Measurements from ENCODE around the gene PXDN.

Gene PXDN

GRCh38 chr2:1661891-1662605 is 82.3 kb downstream of the PXDN start:
- no peak for DNase-seq

DNA sequence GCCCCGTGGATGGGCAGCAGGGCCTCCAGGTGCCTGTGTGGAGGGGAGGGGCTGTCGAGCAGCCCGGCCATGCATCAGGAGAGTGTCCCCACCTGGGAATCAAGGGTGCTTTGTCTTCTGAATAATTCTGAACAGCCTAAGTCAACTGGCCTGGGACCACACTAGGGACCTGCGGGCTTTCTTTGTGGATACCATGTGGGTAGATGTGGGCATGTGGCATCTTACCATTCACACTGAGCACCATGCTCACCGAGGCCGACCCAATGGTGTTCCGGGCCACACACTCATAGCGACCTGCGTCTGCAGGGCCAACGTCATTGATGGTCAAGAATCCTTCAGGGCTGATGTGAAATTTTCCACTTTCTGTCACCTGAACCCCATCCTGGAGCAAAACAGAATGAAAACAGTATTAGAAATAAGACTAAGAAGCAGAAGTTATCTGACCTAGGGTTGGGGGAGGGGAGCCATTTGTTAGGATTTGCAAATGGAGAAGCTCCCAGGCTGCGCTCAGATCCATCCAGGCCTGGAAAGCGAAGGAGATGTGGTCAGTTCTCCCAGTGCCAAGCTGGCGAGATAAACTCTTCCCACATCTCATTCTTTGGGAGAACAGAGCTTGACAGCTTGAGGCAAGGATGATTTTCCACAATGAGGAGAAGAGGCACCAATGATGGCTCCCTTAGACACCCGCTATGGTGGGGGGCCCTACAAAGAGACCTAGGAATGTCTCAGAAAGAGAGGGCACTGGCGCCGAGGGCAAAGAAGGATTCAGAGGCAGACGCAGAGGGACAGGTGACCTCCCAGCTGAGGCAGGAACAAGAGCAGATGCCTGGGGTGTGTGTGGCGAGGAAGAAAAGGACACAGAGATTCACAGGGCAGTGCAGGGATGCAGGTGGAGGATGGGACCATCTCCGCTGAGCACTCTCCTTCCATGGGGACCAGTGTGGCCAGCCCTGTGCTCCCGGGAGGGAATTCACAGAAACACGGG is 83.4 kb downstream of the PXDN start:
- DNase-seq = no peak

- no peak for DNase-seq
These were observed 84.3 kb downstream of the PXDN start for GRCh38 chr2:1659951-1660565.

- no peak for DNase-seq
These were observed 85.7 kb downstream of the PXDN start for GRCh38 chr2:1658394-1659151.

- DNase-seq = no peak
These were observed 87.1 kb downstream of the PXDN start for GRCh38 chr2:1656961-1657841.

DNA sequence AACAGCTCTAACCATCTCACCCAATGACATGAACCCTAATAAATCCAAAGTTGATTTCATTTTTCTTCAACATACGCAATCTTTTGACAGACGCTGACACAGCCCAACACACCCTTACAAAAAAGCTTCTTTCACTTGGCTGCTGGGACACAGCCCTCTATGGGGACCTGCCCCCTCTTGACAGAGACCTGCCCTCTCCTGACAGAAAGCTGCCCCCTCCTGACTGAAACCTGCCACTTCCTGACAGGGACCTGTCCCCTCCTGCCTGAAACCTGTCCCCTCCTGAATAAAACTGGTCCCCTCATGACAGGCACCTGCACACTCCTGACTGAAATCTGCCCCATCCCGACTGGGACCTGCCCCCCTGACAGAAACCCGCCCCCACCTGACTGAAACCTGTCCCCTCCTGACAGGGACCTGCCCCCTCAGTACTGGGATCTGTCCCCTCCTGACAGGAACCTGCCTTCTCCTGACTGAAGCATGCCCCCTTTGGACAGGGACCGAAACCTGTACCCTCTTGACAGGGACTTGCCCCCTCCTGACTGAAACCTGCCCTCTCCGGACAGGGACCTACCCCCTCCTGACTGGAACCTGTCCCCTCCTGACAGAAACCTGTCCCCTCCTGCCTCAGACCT is 87.9 kb downstream of the PXDN start:
- DNase-seq = no peak

DNA sequence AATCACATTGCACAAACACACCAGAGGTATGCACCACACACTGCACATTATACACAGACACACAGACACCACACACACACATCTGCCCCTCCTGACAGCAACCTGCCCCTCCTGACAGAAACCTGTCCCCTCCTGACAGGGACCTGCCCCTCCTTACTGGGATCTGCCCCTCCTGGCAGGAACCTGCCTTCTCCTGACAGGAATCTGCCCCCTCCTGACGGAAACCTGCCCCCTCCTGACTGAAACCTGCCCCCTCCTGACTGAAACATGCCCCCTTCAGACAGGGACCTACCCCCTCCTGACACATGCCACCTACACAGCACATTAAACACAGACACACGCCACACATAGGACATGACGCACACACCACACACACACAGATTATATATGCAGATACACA is 88.9 kb downstream of the PXDN start:
- DNase-seq = no peak

DNA sequence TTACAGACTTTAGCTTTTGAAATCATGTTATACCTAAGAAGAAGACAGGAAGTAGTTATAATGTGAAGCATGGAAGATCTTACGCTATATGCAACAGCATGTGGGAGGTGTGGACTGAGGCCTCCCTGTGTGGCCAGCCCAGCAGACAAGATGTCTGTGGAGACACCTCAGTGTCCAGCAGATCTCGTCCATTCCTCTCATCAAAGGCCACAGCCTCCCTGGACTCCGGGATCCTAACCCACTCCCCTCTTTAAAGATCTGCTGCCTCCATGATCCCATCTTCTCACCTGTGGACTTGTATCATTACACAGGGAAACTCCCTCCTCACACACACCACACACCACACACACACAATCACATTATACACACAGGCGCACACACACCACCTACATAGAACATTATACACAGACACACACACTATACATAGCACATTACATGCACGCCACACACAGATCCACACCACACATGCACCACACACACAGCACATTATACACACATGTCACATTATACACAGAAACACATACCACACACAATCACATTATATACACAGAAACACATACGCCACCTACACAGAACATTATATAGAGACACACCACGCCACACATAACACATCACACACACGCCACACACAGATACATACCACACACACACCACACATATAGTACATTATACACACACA is 89.5 kb downstream of the PXDN start:
- DNase-seq = no peak

DNA sequence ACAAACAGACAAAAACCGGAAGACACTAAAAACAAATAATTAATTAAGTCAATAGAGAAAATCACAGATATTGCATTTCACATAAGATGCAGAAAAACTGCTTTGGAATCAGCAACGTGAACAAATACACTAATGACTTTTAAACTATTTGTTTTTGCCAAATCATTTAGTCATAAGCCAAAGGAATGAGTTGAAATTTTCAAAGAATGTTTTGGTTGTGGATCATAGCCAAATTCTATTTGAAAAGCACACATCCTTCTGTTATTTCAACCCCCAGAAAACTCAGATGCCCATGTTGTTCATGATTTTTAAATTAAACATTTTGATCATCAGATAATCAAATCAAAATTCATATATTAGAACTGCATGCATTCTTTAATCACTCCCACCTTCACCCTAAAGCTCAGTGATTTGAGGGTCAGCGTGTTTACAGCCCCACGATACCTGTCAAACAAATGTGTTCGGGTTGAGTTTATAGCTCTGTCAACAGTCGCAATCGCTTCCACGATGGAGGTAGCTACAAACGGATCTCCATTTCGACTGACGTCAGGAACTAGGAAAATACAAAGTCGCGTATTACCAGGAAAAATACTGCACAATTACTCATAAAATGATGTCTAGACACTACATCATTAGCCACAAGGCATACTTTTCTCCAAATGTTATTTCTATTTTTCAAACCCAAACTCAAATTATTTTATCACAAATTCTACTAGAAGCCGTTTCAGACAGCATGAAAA is 90.2 kb downstream of the PXDN start:
- DNase-seq = no peak

DNA sequence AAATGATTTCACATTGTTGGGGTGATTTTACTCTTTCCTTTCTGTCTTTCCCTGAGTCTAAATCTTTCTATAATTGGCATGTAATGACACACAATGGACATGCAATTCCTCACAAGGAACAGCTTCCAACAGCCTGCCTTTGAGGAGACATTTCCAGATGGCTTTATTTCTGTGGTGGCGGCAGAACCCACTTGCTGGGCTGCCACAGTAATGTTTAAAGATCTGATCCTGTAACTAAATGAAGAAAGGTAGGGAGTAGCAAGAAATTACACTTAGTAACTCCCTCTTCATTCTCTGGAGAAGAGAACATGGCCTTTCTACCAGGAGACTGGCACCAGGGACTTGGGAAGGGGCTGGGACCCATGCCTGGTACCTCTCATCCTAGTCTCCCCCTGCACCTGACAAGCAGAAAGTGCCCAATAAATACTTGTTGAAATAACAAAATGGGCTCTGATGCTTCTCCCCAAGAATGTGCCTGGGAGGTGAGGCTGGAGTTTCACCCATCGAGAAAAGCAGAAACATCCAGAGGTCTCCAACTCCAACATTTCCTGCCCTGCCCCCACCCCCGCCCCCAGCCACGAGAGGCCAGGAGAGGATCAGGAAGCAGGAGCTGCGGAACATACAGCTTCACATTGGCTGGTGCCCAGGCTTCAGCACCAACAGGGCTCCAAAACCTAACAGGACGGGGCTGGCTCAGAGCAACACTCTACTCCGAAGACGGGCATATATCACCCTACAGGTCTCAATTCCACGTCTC is 92.1 kb downstream of the PXDN start:
- DNase-seq = no peak

- DNase-seq = no peak
These were observed 92.9 kb downstream of the PXDN start for GRCh38 chr2:1651121-1652033.

- no peak for DNase-seq
These were observed 94.0 kb downstream of the PXDN start for GRCh38 chr2:1650085-1650872.

DNA sequence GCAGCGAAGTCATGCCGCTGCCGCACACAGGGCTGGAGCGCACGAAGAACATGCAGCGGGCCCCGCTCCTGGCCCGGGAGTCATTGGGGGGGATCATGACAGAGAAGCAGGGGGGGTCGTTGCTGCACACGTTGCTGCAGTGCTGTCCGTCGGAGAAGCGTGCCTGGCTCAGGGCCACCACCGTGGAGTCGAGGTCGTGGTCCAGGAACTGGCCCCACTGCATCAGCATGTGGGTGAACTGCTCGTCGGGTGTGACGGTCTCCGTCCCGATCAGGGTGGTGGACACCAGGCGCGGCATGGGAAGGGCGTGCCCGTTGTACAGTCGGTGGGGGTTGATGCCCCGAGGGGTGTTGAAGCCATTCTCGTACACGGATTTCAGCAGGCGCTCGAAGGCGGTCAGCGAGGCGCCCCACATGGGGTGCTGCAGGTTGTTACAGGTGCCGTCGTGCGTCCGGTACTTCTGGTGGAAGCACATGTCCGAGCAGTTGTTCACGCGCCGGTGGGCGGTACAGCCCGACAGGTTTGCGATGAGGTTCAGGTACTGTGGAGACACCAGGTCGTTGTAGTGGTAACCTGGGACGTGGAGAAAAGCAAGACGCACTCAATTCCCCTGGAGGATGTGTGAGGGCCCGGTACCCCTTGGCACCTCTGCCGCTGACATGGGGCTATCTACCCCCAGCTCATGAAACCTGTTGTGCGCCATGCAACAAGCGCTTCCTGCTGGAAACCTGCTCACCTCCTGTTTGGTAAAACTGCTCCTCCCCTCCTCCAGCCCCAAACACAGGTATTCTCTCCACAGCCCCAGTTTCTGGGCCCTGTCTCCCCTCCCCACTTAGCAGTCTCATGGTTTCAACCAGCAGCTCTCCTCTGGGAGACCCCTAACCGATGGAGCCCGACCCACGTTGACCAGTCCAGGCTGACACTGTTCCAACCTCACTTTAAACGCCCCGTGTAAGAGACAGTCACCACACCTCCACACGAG is 94.9 kb downstream of the PXDN start:
- DNase-seq = no peak

DNA sequence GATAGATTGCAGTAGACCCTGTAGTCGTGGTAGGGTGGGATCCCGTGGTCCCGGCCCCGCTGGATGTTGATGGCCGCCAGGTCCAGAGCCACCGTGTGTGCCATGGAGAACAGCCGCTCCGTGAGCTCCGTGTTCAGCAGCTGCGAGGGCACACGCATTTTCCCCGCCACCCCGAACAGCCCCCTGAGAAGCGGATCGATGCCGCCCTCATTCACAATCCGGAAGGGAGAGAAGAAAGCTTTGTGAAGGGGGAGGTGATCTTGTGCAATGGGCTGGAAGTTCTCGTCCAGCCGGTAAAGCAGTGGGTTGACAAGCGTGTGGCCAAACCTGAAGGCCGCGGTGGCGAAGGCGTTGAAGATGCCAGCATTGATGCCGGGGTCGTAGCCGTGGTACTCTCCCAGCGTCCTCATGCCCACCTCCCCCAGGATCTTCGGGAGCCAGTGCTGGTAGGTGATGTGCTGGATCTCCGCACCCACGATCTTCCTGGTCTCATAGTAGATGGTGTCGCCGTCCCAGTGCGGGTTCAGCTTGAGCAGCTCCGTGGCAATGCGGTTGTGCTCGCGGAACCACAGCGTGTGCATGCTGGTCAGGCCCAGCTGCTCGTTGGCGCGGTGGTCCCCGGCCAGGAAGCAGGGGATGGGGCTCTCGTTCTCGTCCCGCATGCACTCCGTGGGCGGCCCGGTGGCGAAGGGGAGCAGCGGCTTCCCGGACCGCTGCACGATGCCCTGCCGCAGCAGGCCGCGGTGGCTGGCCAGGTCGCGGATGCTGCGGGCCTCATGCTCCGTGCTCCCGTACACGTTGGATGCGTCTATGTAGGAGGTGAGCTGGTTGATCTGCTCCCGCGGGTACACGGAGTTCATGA is 95.8 kb downstream of the PXDN start:
- DNase-seq = no peak

All from activated CD4-positive, alpha-beta T cell treated with anti-CD3 and anti-CD28 coated beads for 48 hours (primary cell).